ENCODE measurements around the gene LRRC8B. TPM values are rescaled to one million over a fixed set of nuclear protein-coding genes. Genes with fewer than 3 reads are reported as not detected.

Gene LRRC8B
- total RNA-seq, 1 experiment from 2014 or later, result 24.2 TPM

- ChIA-PET CTCF (no interaction called here), POLR2A (interaction anchor here (1.2 kb wide), 1 partner anchor 24 kb away, joined by 3 read pairs; no protein-coding TSS in a partner anchor)
- peaks cover 50% of the 10 kb centered on the region for H3K4me1 Mint-ChIP-seq
- H3K27me3 Mint-ChIP-seq (ENCODE audit: low read depth), result no peaks in the 10 kb centered on the region
- DNase-seq (ENCODE audit: low spot score), result no peak
- no peak overlapping the region for H3K27ac Mint-ChIP-seq
- peaks cover 2% of the 10 kb centered on the region; the same call in 1 of the 2 replicates for H3K9me3 Mint-ChIP-seq
- H3K36me3 Mint-ChIP-seq, result 0 out of 2 replicates have a peak, but pooled peaks cover 1% of the 10 kb centered on the region
- no peak for ATAC-seq
- TF ChIP-seq TCF7 (CRISPR knock-in tag; IDR thresholded peaks at IDR 0.05; ENCODE audit: low read depth) (no peak), ATF6 (CRISPR knock-in tag; IDR thresholded peaks at IDR 0.05) (no peak), TP53 (CRISPR knock-in tag; IDR thresholded peaks at IDR 0.05) (no peak)
- no peak overlapping the region for H3K4me3 Mint-ChIP-seq
Observed at GRCh38 chr1:89527750-89528381, 3.2 kb downstream of the LRRC8B start.

GRCh38 chr1:89528382-89528780, 3.8 kb downstream of the LRRC8B start:
- Mint-ChIP-seq H3K4me1 (peaks cover 50% of the 10 kb centered on the region), H3K27me3 (ENCODE audit: low read depth) (no peaks in the 10 kb centered on the region), H3K9me3 (no peaks in the 10 kb centered on the region), H3K4me3 (no peak overlapping the region), H3K27ac (no peak overlapping the region), H3K36me3 (no peaks in the 10 kb centered on the region)
- CTCF ChIA-PET, result no interaction called here
- DNase-seq (ENCODE audit: low spot score) (no peak), ATAC-seq (no peak)
- POLR2A ChIA-PET, result interaction anchor here (0.6 to 1.2 kb wide), 2 partner anchors 24 to 450 kb away, joined by 3 to 8 read pairs; no protein-coding TSS in a partner anchor
- no peak for TF ChIP-seq PREB (CRISPR knock-in tag; IDR thresholded peaks at IDR 0.05; ENCODE audit: borderline replicate concordance)
- no peak for TF ChIP-seq ATF2 (CRISPR knock-in tag; IDR thresholded peaks at IDR 0.05; ENCODE audit: borderline replicate concordance, low read depth)
- no peak for TF ChIP-seq ZNF121 (CRISPR knock-in tag; IDR thresholded peaks at IDR 0.05)
- no peak for TF ChIP-seq MXD4 (CRISPR knock-in tag; IDR thresholded peaks at IDR 0.05; ENCODE audit: borderline replicate concordance)
- TF ChIP-seq ZSCAN18 (CRISPR knock-in tag; IDR thresholded peaks at IDR 0.05), result no peak
- TF ChIP-seq ZNF671 (CRISPR knock-in tag; IDR thresholded peaks at IDR 0.05), result no peak
- no peak for TF ChIP-seq MAX (CRISPR knock-in tag; IDR thresholded peaks at IDR 0.05)
- TF ChIP-seq CTCF (IDR thresholded peaks at IDR 0.05), result no peak
- no peak for TF ChIP-seq EMX1 (CRISPR knock-in tag; IDR thresholded peaks at IDR 0.05)
- TF ChIP-seq SMAD4 (CRISPR knock-in tag; IDR thresholded peaks at IDR 0.05), result no peak
- no peak for TF ChIP-seq ESRRA (CRISPR knock-in tag; IDR thresholded peaks at IDR 0.05; ENCODE audit: borderline replicate concordance)
- TF ChIP-seq E2F5 (CRISPR knock-in tag; IDR thresholded peaks at IDR 0.05), result no peak
- TF ChIP-seq JUN (CRISPR knock-in tag; IDR thresholded peaks at IDR 0.05), result no peak
- TF ChIP-seq TCF7 (CRISPR knock-in tag; IDR thresholded peaks at IDR 0.05; ENCODE audit: low read depth), result no peak
- TF ChIP-seq ZNF317 (CRISPR knock-in tag; IDR thresholded peaks at IDR 0.05; ENCODE audit: borderline replicate concordance, low read depth), result no peak
- TF ChIP-seq ZBTB43 (CRISPR knock-in tag; IDR thresholded peaks at IDR 0.05), result no peak
- no peak for TF ChIP-seq GRHL2 (CRISPR knock-in tag; IDR thresholded peaks at IDR 0.05; ENCODE audit: insufficient replicate concordance, severe bottlenecking)
- no peak for TF ChIP-seq MYBL2 (CRISPR knock-in tag; IDR thresholded peaks at IDR 0.05)
- no peak for TF ChIP-seq NFYB (CRISPR knock-in tag; conservative IDR thresholded peaks at IDR 0.05; ENCODE audit: low read depth)
- no peak for TF ChIP-seq USF2 (CRISPR knock-in tag; IDR thresholded peaks at IDR 0.05)

All from WTC11 (cell line).